ENCODE results near the gene PGPEP1.
"Not testable (repeated sequence)": the region's sequence is repeated elsewhere in the genome, so short reads cannot be mapped to it uniquely, and the experiment has no call there.

Gene PGPEP1

GRCh38 chr19:18329035-18329376 lies 11.4 kb upstream of the PGPEP1 start:
- Mint-ChIP-seq H3K27ac (no peak overlapping the region), H3K4me3 (peak overlapping the region; percentile 42), H3K36me3 (no peaks in the 10 kb centered on the region), H3K9me3 (no peaks in the 10 kb centered on the region), H3K4me1 (peaks cover 20% of the 10 kb centered on the region), H3K27me3 (peaks cover 27% of the 10 kb centered on the region)
- DNase-seq = no peak
- CTCF ChIA-PET = interaction anchor here (0.7 to 7.6 kb wide), 31 partner anchors 10 to 464 kb away, joined by 3 to 152 read pairs (median 4); partner anchors contain the start of genes IQCN, JUND and RAB3A

DNA sequence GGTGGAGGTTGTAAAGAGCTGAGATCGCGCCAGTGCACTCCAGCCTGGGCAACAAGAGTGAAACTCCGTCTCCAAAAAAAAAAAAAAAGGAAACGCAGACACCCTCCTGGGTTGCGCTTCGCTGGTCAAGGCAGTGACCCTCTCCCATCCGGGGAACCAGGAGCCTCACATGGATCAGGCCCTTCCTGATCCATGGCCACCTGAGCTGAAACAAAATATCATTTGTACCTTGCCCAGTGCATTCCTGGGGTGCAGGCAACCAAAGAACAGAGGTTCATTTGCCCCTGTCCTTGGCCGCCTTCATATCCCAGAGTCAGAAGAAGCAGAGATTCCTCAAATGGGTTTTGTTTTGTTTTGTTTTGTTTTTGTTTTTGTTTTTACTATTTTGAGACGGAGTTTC lies 9.5 kb upstream of the PGPEP1 start:
- H3K27me3 Mint-ChIP-seq = peaks cover 32% of the 10 kb centered on the region
- H3K36me3 Mint-ChIP-seq = no peaks in the 10 kb centered on the region
- H3K9me3 Mint-ChIP-seq = no peaks in the 10 kb centered on the region
- no peak overlapping the region for H3K27ac Mint-ChIP-seq
- H3K4me1 Mint-ChIP-seq = peaks cover 18% of the 10 kb centered on the region
- CTCF ChIA-PET = interaction anchor here (1.4 to 7.6 kb wide), 3 partner anchors 52 to 85 kb away, joined by 4 to 152 read pairs (median 4); partner anchors contain the start of gene JUND
- H3K4me3 Mint-ChIP-seq = no peak overlapping the region
- DNase-seq = no peak

DNA sequence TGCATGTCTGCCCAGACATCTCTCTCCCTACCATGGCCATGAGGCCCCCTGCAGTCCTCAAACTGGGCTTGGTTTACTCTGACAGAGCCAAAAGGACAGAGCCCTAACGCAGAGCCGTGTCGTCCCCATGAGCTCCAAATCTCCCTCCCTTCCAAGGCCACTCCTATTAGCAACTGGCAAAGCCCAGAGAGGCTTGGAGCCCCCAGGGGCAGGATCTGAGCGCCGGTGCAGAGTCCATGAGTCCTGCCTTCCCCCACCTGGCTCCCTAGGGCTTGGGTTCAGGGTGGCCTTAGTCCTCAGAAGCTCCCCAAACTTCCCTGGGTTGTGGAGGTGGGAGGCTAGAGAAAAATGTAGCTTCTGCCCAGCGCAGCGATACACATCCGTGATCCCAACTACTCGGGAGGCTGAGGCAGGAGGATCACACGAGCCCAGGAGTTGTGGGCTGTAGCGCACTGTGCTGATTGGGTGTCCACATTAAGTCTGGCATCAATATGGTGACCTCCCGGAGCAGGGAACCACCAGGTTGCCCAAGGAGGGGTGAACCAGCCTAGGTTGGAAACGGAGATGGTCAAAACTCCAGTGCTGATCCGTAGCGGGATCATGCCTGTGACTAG lies 7.4 kb upstream of the PGPEP1 start:
- CTCF ChIA-PET = no interaction called here
- Mint-ChIP-seq H3K36me3 (no peaks in the 10 kb centered on the region), H3K4me3 (no peak overlapping the region), H3K27ac (no peak overlapping the region), H3K27me3 (peaks cover 40% of the 10 kb centered on the region), H3K4me1 (peaks cover 17% of the 10 kb centered on the region), H3K9me3 (no peaks in the 10 kb centered on the region)
- no peak for DNase-seq

- CTCF ChIA-PET = no interaction called here
- Mint-ChIP-seq H3K4me1 (peaks cover 11% of the 10 kb centered on the region), H3K9me3 (no peaks in the 10 kb centered on the region), H3K36me3 (no peaks in the 10 kb centered on the region), H3K27ac (no peak overlapping the region), H3K4me3 (no peak overlapping the region), H3K27me3 (peaks cover 44% of the 10 kb centered on the region)
- no peak for DNase-seq
Measured at GRCh38 chr19:18333680-18334079, 6.7 kb upstream of the PGPEP1 start.

DNA sequence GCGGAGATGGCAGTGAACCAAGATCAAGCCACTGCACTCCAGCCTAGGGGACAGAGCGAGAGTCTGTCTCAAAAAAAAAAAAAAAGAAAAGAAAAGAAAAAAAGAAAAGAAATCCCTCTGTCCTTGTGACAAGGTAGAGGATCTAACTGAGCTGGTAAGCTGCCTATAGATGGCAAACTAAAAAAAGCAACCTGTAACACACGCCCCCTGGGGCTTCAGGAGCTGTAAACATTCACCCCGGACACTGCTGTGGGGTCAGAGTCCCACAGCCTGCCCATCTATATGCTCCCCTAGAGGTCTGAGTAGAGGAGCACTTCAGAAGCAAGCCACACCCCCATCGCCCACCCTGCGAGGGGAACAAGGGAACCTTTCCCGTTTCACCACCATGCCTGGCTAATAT lies 4.3 kb upstream of the PGPEP1 start:
- Mint-ChIP-seq H3K4me1 (peaks cover 10% of the 10 kb centered on the region), H3K9me3 (no peaks in the 10 kb centered on the region), H3K27me3 (peaks cover 38% of the 10 kb centered on the region), H3K4me3 (no peak overlapping the region), H3K27ac (no peak overlapping the region), H3K36me3 (no peaks in the 10 kb centered on the region)
- CTCF ChIA-PET = no interaction called here
- no peak for DNase-seq

DNA sequence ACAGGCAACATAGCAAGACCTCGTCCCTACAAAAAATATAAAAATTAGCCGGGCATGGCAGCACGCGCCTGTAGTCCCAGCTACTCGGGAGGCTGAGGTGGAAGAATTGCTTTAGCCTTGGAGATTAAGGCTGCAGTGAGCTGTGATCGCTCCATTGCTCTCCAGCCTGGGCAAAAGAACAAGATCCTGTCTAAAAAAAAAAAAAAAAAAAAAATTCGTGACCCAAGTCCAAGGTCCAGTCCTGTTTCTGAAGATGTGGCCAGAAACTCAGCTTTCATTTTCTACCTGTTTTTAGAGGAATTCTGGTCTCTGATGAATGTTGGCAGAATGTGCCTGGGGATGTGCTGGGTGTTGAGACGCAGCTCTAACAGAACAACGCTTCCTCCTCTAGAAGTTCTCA lies 1.9 kb upstream of the PGPEP1 start:
- no peak for DNase-seq
- H3K36me3 Mint-ChIP-seq = peaks cover 4% of the 10 kb centered on the region
- CTCF ChIA-PET = interaction anchor here (1.3 to 2.6 kb wide), 4 partner anchors 10 to 73 kb away, joined by 4 to 18 read pairs (median 12); no protein-coding TSS in a partner anchor
- no peak overlapping the region for H3K27ac Mint-ChIP-seq
- H3K4me3 Mint-ChIP-seq = peak overlapping the region; percentile 46
- peaks cover 21% of the 10 kb centered on the region for H3K4me1 Mint-ChIP-seq
- H3K27me3 Mint-ChIP-seq = peaks cover 17% of the 10 kb centered on the region
- H3K9me3 Mint-ChIP-seq = no peaks in the 10 kb centered on the region

- Mint-ChIP-seq H3K27ac (peak overlapping the region; percentile 81), H3K4me3 (peak overlapping the region; percentile 83), H3K27me3 (peaks cover 17% of the 10 kb centered on the region), H3K36me3 (peaks cover 12% of the 10 kb centered on the region), H3K9me3 (no peaks in the 10 kb centered on the region), H3K4me1 (peaks cover 21% of the 10 kb centered on the region)
- DNase-seq = no peak
- CTCF ChIA-PET = interaction anchor here (0.6 to 2.6 kb wide), 9 partner anchors 9 to 143 kb away, joined by 3 to 18 read pairs (median 3); no protein-coding TSS in a partner anchor
Measured at GRCh38 chr19:18339723-18340122, 675 bp upstream of the PGPEP1 start.

DNA sequence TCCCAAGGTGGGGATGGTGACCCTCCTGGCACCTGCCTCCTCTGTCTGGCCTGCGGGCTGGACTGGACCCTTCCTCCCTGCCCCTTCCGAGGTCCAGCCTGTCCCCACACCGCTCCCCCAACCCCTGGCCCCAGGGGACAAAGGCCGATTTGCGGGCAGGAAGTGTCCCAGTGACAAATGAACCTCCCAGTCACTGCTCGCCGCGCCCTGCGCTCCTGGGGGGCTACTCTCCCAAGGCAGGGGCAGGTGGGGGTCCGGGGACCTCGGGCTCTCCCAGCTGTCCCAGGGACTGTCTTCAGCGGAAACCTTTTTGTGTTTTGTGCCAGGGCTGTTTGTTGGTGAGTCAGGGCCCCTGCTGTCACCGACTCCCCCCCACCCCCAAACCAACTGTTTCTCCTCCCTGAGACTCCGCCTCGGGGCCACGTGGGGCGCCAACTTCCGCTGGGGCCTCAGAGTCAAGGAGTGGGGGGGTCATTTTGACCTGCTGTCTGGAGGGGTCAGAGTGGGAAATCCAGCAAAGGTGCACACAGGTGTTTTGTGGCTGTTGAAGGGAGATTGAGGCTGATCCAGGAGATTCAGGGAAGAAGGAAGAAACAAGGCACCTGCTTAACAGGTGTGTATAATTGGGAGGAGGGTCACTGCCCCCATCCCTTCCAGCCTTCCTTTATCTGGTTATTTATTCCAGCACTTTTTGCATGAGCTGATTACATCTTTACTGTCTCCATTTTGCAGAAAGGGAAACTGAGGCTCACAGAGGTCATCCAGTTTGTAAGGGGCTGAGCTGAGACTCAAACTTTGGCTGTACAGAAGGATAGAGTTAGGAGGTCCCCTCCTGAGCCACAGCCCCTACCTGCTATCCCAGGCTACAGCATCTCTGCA lies 831 bp downstream of the PGPEP1 start:
- CTCF ChIA-PET = interaction anchor here (1.2 to 2.6 kb wide), 4 partner anchors 13 to 74 kb away, joined by 3 to 18 read pairs (median 6); no protein-coding TSS in a partner anchor
- Mint-ChIP-seq H3K27ac (peak overlapping the region; percentile 71), H3K4me1 (peaks cover 25% of the 10 kb centered on the region), H3K4me3 (peak overlapping the region; percentile 83), H3K9me3 (no peaks in the 10 kb centered on the region), H3K27me3 (peaks cover 11% of the 10 kb centered on the region), H3K36me3 (peaks cover 18% of the 10 kb centered on the region)
- DNase-seq = peak; percentile 78

DNA sequence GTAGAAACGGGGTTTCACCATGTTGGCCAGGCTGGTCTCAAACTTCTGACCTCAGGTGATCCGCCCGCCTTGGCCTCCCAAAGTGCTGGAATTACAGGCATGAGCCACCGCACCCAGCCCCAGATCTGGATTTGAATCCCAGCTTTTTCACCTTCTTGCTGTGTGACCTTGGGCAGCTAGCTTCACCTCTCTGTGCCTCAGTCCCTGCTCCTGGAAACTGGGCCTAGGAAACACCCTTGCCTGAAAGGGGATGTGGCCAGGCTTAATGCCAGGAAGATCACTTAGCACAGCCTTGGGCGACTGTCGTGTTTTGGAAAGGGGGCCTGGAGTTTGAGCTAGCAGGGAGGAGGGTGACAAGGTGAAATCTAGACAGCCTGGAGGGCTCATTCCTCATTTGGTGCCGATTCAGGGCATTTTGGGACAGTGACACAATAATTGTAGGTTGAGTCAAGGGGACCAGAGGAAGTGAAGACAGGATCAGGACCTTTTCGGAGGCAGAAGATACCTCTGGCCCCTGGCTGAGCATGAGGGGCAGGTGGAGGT lies 1.8 kb downstream of the PGPEP1 start:
- Mint-ChIP-seq H3K27me3 (peaks cover 11% of the 10 kb centered on the region), H3K27ac (no peak overlapping the region), H3K36me3 (peaks cover 20% of the 10 kb centered on the region), H3K9me3 (no peaks in the 10 kb centered on the region), H3K4me1 (peaks cover 28% of the 10 kb centered on the region), H3K4me3 (peak overlapping the region; percentile 83)
- DNase-seq = no peak
- CTCF ChIA-PET = interaction anchor here (0.8 to 1.7 kb wide), 5 partner anchors 14 to 73 kb away, joined by 3 to 8 read pairs (median 3); no protein-coding TSS in a partner anchor

DNA sequence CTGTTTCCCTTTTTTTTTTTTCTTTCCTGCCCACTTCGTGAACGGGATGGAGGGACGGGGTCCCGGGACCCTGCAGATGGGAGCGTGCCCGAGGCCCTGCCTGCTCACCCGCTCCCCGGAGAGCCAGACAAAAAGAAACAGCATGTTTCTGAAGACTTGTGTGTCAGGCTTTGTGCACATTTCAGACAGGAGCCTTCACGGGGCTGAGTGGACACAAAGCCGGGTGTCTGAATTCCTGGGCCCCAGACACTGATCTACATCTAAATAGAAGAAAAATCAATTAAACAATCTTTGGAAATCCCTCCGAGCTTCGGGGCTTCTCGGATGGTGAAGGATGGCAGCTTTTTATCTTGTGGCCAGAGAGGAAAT lies 4.2 kb downstream of the PGPEP1 start:
- H3K4me1 Mint-ChIP-seq = peaks cover 24% of the 10 kb centered on the region
- H3K27me3 Mint-ChIP-seq = no peaks in the 10 kb centered on the region
- H3K4me3 Mint-ChIP-seq = no peak overlapping the region
- H3K27ac Mint-ChIP-seq = no peak overlapping the region
- CTCF ChIA-PET = no interaction called here
- peaks cover 27% of the 10 kb centered on the region for H3K36me3 Mint-ChIP-seq
- no peak for DNase-seq
- no peaks in the 10 kb centered on the region for H3K9me3 Mint-ChIP-seq

GRCh38 chr19:18345296-18345695 lies 4.9 kb downstream of the PGPEP1 start:
- peaks cover 19% of the 10 kb centered on the region for H3K4me1 Mint-ChIP-seq
- peaks cover 28% of the 10 kb centered on the region for H3K36me3 Mint-ChIP-seq
- CTCF ChIA-PET = no interaction called here
- no peaks in the 10 kb centered on the region for H3K27me3 Mint-ChIP-seq
- H3K4me3 Mint-ChIP-seq = no peak overlapping the region
- H3K27ac Mint-ChIP-seq = no peak overlapping the region
- DNase-seq = no peak
- H3K9me3 Mint-ChIP-seq = no peaks in the 10 kb centered on the region

GRCh38 chr19:18346091-18346490 lies 5.7 kb downstream of the PGPEP1 start:
- H3K4me1 Mint-ChIP-seq = peaks cover 20% of the 10 kb centered on the region
- no peaks in the 10 kb centered on the region for H3K9me3 Mint-ChIP-seq
- H3K4me3 Mint-ChIP-seq = no peak overlapping the region
- CTCF ChIA-PET = interaction anchor here (0.9 kb wide), 1 partner anchor 68 kb away, joined by 3 read pairs; no protein-coding TSS in a partner anchor
- no peak for DNase-seq
- H3K36me3 Mint-ChIP-seq = peaks cover 31% of the 10 kb centered on the region
- no peaks in the 10 kb centered on the region for H3K27me3 Mint-ChIP-seq
- H3K27ac Mint-ChIP-seq = peak overlapping the region; percentile 59

- H3K9me3 Mint-ChIP-seq = no peaks in the 10 kb centered on the region
- H3K36me3 Mint-ChIP-seq = peaks cover 27% of the 10 kb centered on the region
- peaks cover 9% of the 10 kb centered on the region for H3K4me1 Mint-ChIP-seq
- no peak for DNase-seq
- CTCF ChIA-PET = interaction anchor here (1.1 kb wide), 1 partner anchor 32 kb away, joined by 3 read pairs; no protein-coding TSS in a partner anchor
- no peak overlapping the region for H3K4me3 Mint-ChIP-seq
- H3K27ac Mint-ChIP-seq = no peak overlapping the region
- H3K27me3 Mint-ChIP-seq = no peaks in the 10 kb centered on the region
Measured at GRCh38 chr19:18348171-18348570, 7.8 kb downstream of the PGPEP1 start.

GRCh38 chr19:18348818-18349339 lies 8.5 kb downstream of the PGPEP1 start:
- CTCF ChIA-PET = interaction anchor here (0.8 to 1.1 kb wide), 5 partner anchors 9 to 65 kb away, joined by 3 to 5 read pairs (median 3); no protein-coding TSS in a partner anchor
- not testable (repeated sequence) for DNase-seq, H3K9me3 Mint-ChIP-seq, H3K27me3 Mint-ChIP-seq, H3K27ac Mint-ChIP-seq, H3K4me3 Mint-ChIP-seq, H3K4me1 Mint-ChIP-seq
- H3K36me3 Mint-ChIP-seq = peaks cover 29% of the 10 kb centered on the region
